ENCODE data around the gene CXCL16. TPM values are rescaled to one million over a fixed set of nuclear protein-coding genes. Genes with fewer than 3 reads are reported as not detected.

Gene CXCL16
- total and polyA plus RNA-seq, 2 of the 13 experiments (the other 11 are each of a cell fraction or from before 2014, with no cell fraction given), result 9.4 to 101 TPM

GRCh38 chr17:4777969-4778760 lies 38.4 kb upstream of the CXCL16 start (continued):
- TF ChIP-seq ZBTB26 (CRISPR knock-in tag; IDR thresholded peaks at IDR 0.05; ENCODE audit: borderline replicate concordance), result no peak
- 0 out of 4 replicates have a peak, but pooled peaks of 1 of the 2 experiments have one; percentile 38 for TF ChIP-seq HMGXB4 (CRISPR knock-in tag; IDR thresholded peaks at IDR 0.05; ENCODE audit: borderline replicate concordance in 1 of 2, low read depth in 1 of 2)
- TF ChIP-seq KMT2B (CRISPR knock-in tag; IDR thresholded peaks at IDR 0.05), result peak; percentile 71; the same call in 1 of the 2 replicates
- no peak for TF ChIP-seq MLXIP (CRISPR knock-in tag; IDR thresholded peaks at IDR 0.05; ENCODE audit: borderline replicate concordance)
- TF ChIP-seq KLF16 (CRISPR knock-in tag; IDR thresholded peaks at IDR 0.05), result peak in 1 of 2 experiments; percentile 90; a peak in 2 of 4 replicates
- TF ChIP-seq ZNF296 (CRISPR knock-in tag; conservative IDR thresholded peaks at IDR 0.05), result no peak
- TF ChIP-seq NCOA5 (CRISPR knock-in tag; IDR thresholded peaks at IDR 0.05), result no peak
- no peak for TF ChIP-seq ATAD3A (CRISPR knock-in tag; IDR thresholded peaks at IDR 0.05)
- TF ChIP-seq ZNF264 (CRISPR knock-in tag; IDR thresholded peaks at IDR 0.05), result peak; percentile 81; the same call in 1 of the 2 replicates
- no peak for TF ChIP-seq DNMT3B (CRISPR knock-in tag; conservative IDR thresholded peaks at IDR 0.05)
- TF ChIP-seq ZSCAN5A (CRISPR knock-in tag; IDR thresholded peaks at IDR 0.05; ENCODE audit: borderline replicate concordance), result 0 out of 2 replicates have a peak, but pooled peaks have one; percentile 31
- peak; percentile 55; the same call in 1 of the 2 replicates for TF ChIP-seq ZNF670 (CRISPR knock-in tag; IDR thresholded peaks at IDR 0.05; ENCODE audit: borderline replicate concordance)
- no peak for TF ChIP-seq ISX (CRISPR knock-in tag; conservative IDR thresholded peaks at IDR 0.05)
- TF ChIP-seq MEIS1 (CRISPR knock-in tag; IDR thresholded peaks at IDR 0.05; ENCODE audit: borderline replicate concordance), result no peak; the same call in 1 of the 2 replicates
- no peak for TF ChIP-seq ZNF615 (CRISPR knock-in tag; IDR thresholded peaks at IDR 0.05; ENCODE audit: borderline replicate concordance)
- no peak for TF ChIP-seq ZNF160 (CRISPR knock-in tag; IDR thresholded peaks at IDR 0.05)
- peak; percentile 82; the same call in 1 of the 2 replicates for TF ChIP-seq ZBTB20 (CRISPR knock-in tag; IDR thresholded peaks at IDR 0.05; ENCODE audit: borderline replicate concordance, low read depth)
- no peak for TF ChIP-seq ZNF20 (CRISPR knock-in tag; IDR thresholded peaks at IDR 0.05)
- no peak for TF ChIP-seq TSC22D2 (CRISPR knock-in tag; IDR thresholded peaks at IDR 0.05; ENCODE audit: borderline replicate concordance)
- TF ChIP-seq ZNF124 (CRISPR knock-in tag; IDR thresholded peaks at IDR 0.05), result 0 out of 2 replicates have a peak, but pooled peaks have one; percentile 23
- no peak for TF ChIP-seq ZNF17 (CRISPR knock-in tag; IDR thresholded peaks at IDR 0.05)
- peak; percentile 91 for TF ChIP-seq PITX1 (CRISPR knock-in tag; IDR thresholded peaks at IDR 0.05)

Data from HepG2 (cell line).